ENCODE results near the gene NHERF2.
A peak's percentile ranks its signal among the peaks of the same experiment; 100 is the strongest.

NHERF2 gene

DNA sequence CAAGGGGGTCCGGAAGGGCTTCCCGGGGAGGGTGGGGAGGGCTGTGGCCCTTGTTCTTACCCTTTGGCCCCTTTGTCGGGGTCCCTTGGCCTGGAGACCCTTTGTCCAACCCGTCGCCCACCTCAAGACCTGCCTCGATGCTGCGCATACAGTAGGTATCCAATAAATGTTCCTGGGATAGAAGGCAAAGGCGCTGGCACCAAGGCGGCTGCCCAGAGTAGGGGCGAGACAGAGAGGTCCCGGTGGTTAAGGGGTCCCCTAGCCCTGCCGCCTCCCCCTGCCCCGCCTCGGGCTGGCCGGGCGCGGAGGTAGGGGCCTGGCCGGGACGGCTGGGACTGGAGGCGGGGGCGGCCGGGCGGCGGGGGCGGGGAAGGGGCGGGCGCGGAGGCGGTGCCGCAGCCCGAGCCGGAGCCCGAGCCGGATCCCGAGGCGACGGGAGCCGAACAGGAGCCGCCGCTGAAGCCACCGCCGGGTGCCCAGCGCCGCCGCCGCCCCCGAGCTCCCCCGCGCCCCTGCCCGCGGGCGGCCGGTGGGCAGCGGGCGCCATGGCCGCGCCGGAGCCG, at the start of gene NHERF2:
NHERF2 (plus strand) TSS at position 442 of the 563 bp plus-strand sequence; CDS start at position 546, 104 bp downstream.
- DNase-seq (ENCODE audit: low read depth) = no peak

DNA sequence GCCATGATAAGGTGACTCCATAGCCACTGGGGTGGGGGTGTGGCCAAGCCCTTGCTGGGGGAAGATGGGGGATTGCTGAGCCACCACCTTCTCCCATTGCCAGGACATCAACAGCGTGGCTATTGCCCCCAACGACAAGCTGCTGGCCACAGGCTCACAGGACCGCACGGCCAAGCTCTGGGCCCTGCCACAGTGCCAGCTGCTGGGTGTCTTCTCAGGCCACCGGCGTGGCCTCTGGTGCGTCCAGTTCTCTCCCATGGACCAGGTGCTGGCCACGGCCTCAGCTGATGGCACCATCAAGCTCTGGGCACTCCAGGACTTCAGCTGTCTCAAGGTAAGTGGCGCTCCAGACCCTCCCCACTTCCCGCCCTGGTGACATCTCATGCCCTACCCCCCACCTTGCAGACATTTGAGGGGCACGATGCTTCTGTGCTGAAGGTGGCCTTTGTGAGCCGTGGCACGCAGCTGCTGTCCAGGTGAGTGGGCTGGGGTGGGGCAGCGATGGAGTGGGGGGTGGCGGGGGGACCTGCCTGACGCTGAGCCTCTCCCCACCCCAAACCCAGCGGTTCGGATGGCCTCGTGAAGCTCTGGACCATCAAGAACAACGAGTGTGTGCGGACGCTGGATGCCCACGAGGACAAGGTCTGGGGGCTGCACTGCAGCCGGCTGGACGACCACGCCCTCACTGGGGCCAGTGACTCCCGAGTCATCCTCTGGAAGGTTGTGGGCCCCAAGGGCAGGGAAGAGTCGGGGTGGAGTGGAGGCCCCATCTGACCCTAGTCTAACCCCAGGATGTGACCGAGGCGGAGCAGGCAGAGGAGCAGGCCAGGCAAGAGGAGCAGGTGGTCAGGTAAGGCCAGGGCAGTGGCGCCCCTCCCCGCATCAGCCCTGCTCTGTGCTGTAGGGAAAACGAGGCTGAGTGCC, 49.5 kb upstream of the NHERF2 start:
- DNase-seq (ENCODE audit: low read depth) = no peak

DNA sequence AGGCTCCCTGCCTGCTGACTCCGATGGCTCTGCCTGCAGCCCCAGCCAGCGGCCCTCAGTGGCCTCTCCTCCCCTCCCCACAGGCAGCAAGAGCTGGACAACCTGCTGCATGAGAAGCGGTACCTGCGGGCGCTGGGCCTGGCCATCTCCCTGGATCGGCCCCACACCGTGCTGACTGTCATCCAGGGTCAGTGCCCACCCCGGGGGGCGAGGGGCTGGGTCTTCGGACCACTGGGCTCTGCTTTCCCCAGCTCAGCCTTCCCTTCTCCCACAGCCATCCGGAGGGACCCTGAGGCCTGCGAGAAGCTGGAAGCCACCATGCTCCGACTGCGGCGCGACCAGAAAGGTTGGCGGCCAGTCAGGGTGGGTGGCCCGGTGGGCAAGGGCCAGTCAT, 48.8 kb upstream of the NHERF2 start:
- no peak for DNase-seq (ENCODE audit: low read depth)

DNA sequence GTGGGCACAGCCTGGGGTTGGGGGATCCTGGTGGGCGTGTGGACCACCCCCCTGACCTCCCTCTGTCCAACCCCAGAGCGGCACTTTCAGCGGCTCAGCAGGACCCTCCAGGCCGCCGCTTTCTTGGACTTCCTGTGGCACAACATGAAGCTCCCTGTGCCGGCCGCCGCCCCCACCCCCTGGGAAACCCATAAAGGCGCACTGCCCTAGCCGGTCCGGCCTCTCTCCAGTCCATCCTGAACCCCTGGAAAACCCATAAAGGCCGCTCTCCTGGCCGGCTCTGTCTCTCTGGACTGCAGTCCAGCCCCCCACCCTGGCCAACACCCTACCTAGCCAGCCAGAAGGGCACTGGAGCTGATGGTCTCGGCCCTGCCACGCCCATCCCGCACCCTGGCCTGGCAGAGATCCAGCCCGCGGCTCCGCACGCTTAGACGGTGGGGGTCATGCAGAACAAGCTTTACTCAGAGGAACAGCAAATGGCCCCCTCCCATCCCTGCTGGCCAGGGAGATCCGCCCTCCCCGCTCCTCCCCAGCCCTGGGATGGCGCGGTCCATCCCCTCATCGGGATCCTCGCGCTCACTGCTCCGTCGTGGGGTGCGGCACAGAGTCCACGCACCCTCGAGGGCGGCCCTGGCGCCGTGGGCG, 48.1 kb upstream of the NHERF2 start:
- DNase-seq (ENCODE audit: low read depth) = no peak

DNA sequence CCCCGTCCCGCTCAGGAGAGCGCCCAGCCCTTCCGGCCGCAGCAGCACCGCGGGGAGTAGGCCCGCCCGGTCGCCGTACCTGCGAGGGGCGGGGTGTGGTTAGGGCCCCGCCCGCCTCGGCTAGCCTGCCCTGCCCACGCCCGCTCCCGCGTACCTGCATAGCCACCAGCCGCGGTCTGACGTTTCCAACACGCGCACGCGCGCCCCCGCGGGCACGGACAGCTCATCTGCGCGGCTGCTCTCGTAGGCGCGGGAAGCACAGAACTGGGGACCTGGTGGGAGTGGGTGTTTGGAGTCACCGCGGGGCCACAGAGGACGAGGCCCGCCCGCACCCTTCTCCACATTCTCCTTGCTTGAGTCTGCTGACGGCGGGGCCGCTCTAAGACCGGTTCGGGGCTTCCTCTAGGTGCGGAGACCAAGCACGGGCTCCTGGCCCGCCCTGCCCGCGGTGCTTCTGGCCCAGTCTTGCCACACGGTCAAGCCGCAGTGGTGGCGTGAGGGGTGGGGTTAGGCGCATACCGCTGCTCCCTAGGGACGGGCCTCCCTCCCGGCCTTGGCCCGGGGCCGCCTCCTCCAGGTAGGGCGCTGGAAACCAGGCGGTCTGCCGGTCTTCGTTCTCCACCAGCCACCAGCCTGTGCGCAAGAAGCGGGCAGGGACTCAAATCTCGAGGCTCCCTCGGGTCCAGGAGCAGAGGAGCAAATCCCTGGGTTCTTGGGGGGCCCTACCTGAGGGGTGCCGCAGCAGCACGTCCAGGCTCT, 47.3 kb upstream of the NHERF2 start:
- DNase-seq (ENCODE audit: low read depth) = no peak

DNA sequence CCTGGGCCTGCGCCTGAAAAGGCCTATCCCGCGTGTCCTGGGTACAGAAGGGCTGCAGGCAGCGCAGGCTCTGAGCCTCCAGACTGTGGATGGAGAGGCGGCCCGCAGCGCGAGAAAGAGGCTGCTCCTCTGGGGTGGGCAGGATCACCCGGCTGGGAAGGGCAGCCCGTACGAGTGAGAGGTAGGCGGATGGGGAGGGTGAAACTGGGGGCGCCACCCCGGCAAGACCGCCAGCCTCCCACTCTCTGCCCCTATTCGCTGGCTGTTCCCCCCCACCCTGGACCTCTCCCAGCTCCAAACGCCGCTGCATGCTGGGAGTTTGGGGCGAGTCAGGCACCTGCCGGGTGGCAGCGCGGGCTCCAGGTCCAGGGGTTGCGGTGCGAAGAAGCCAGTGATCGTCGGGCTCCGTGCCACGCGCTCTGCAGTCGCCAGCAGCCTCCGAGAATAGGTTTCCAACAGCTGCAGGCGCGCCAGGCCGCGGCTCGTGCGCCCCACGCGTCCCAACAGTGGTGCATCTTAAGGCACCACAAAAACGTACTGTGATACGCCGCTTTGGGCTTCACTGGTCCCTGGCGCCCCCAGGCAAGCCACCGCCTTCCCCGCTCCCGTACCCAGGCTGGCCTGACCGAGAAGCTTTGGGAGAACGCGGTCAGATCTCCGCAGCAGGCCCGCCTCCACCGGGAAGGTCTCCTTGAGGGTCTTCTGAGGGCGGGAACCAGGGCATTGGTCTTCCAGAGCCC, 46.5 kb upstream of the NHERF2 start:
- no peak for DNase-seq (ENCODE audit: low read depth)

DNA sequence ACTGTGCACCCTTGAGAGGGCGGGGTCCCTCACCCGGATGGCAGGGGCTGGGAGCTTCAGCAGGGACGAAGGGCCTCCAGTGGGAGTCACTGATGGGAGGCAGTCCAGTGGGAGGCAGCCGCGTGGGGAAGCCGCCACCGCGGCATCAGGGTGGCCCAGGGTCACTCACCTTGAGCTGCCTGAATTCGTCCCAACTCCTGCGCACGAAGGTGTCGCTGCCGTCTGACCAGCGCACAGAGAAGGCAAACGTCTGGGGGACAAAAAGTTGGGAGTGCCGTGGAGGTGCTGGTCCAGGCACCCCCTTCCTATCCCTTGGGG, 46.0 kb upstream of the NHERF2 start:
- no peak for DNase-seq (ENCODE audit: low read depth)

DNA sequence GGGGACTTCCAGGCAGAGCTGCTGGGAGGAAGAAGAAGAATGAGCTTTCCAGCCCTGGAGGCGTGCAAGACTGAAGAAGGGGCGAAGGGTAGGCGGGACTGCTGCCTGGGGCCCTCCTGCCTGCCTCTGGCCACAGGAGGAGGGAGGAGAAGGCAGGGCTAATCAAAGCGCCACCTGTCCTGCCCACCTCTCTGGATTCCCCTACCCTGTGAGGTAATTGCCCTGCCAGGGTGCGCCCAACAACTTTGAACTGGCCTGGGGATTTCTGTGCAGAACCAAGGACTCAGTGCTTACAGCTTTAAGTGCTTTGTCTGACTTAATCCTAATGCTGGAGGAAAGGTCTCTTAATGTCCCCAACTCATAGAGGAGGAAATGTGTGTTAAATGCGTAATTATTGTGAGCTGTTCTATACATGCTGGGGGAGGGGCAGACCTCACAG, 45.3 kb upstream of the NHERF2 start, which contains the start of gene NOXO1:
NOXO1 (minus strand) TSS at position 72 of the 439 bp plus-strand sequence. CDS start 290 bp downstream, outside the sequence.
- DNase-seq (ENCODE audit: low read depth) = no peak

DNA sequence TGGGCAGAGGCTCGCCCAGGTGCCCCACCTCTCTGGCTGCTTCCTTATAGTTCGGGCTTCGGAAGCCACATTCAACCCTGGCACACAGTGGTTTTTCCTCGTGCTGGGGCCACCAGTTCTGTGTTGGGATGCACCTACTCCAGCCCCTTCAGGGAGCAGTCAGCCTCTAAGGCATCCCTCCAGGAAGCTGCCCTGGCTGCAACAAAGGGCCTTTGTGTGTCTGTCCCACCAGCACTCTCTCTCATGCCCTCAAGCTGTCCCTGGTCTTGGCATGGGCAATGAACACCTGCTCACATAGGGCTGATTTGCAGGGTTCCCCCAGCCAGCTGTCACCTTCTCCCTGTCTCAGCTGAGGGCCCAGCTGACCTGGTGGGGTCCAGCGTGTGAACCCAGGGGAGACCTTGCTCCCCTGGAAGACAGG, 44.7 kb upstream of the NHERF2 start:
- DNase-seq (ENCODE audit: low read depth) = no peak

DNA sequence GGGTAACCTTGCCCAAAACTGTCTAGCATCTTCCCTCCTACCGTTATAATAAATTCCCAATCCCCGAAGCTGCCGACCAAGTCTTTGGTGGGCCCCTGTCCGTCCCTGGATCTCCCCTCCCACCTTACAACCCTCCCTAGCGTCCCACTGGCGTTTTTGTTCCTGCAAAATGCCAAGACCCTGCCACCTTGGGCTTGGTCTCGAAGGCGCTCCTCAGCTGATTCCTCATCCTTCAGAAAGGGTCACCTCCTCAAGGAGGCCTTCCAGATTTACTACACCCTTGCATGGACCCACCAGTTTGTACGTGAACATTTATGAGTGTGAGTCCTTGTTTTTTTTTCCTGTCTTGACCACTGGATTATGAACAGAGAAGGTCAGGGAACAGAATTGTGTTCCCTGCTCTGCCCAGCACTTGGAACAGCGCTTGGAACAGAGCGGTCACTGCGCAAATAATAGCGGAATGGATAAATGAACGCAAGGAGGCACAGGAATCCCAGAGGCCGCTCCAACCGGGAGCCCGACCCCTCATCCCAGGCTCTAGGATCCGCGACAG, 43.6 kb upstream of the NHERF2 start:
- DNase-seq (ENCODE audit: low read depth) = no peak

DNA sequence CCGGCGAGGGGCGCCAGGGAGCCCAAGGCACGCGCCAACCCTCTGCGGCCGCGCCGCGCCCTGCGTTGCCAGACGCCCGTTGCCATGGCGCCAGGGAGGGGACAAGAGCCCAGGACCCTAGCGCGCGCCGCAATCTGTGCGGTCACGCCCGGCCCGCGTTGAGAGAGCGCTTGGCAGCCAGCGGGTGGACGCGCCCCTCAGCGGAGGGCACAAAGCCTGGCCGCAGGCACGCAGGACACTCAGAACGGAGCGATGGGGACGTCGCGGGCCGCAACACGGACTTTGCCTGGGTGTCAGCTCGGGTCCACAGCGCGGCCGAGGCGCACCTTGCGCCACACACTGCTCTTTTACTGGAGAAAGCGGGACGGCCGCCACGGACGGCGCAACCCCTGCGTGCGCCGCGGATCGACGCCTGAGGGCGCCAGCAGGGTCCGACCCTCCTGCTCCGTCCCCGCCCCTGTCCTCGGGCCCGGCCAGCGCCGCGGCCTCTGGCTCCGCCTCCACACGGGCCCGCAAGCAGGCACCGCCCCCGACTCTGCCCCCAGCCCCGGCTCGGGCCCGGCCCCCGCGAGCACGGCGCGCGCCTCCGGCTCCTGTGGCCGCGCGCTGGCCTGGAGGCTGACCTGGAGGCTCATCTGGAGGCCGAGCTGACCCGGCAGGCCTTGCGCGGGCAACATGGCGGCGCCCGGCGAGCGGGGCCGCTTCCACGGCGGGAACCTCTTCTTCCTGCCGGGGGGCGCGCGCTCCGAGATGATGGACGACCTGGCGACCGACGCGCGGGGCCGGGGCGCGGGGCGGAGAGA, 43.0 kb upstream of the NHERF2 start, which contains the start of gene GFER:
GFER (plus strand) TSS at position 650 of the 803 bp plus-strand sequence; CDS start at position 676, 26 bp downstream.
- DNase-seq (ENCODE audit: low read depth) = peak; percentile 76

DNA sequence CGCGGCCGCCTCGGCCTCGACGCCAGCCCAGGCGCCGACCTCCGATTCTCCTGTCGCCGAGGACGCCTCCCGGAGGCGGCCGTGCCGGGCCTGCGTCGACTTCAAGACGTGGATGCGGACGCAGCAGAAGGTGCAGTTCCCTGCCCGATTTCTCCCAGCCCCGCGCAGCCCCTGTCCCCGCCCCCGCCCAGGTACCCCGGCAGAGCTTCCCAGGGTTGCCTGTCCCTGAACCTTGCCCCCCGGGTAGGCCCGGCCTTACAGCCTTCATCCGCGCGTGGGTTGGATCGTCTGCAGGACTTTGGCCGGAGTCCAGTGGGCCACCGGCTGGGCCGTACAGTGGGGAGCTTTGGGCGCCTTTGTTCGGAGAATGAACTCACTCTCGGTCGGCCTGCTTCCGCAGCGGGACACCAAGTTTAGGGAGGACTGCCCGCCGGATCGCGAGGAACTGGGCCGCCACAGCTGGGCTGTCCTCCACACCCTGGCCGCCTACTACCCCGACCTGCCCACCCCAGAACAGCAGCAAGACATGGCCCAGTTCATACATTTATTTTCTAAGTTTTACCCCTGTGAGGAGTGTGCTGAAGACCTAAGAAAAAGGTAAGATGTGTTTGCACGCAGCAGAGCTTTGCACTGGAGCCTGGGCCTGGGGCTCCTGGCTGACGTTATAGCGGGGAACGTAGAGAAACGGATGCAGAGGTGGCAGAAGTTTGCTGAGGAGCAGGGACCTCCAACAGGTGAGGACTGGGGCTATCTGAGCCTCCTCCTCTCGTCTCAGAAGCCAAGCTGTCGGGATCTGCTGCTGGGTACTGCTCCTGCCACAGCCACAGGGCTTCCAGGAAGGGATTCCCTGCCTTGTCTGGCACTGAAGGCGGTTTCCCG, 42.1 kb upstream of the NHERF2 start:
- DNase-seq (ENCODE audit: low read depth) = no peak

DNA sequence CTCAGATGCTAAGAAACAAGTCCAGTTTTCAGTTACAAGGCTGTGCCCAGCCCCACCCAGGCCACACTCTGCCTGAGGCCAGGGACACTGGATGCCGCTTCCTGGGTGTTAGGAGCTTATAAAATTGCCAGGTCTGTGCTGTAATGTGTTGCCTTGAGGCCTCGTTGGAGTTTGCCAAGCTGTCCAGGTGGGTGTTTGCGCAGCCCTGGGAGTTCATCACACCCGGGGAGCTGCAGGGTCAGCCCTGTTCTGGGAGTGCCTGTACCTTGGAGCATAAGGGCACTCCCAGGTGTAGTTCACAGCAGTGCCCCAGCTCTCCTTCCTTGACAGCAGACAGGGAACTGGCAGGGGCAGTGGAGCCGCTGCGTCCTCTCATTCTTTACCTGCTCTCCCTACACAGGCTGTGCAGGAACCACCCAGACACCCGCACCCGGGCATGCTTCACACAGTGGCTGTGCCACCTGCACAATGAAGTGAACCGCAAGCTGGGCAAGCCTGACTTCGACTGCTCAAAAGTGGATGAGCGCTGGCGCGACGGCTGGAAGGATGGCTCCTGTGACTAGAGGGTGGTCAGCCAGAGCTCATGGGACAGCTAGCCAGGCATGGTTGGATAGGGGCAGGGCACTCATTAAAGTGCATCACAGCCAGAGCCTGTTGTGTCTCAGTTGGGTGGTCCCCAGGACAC, 41.1 kb upstream of the NHERF2 start:
- DNase-seq (ENCODE audit: low read depth) = no peak

DNA sequence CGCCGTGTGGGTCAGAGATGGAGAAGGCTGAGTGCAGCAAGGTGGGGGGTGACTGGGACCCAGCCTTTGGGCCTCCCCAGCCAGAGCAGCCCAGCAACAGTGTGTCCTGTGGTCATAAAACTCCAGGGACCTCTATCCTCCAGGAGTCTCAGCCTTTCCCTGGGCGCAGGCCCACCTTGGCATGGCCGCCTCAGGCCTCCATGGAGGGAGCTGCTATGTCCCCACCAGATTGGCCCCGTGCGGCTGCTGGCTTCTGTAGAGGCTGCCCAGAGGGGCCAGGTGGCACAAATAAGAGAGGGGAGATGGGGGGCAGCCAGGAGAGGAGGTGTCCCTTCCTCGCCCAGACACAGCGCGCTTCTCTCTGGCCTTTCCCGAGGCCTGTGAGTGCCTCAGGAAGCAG, 39.5 kb upstream of the NHERF2 start:
- DNase-seq (ENCODE audit: low read depth) = no peak

DNA sequence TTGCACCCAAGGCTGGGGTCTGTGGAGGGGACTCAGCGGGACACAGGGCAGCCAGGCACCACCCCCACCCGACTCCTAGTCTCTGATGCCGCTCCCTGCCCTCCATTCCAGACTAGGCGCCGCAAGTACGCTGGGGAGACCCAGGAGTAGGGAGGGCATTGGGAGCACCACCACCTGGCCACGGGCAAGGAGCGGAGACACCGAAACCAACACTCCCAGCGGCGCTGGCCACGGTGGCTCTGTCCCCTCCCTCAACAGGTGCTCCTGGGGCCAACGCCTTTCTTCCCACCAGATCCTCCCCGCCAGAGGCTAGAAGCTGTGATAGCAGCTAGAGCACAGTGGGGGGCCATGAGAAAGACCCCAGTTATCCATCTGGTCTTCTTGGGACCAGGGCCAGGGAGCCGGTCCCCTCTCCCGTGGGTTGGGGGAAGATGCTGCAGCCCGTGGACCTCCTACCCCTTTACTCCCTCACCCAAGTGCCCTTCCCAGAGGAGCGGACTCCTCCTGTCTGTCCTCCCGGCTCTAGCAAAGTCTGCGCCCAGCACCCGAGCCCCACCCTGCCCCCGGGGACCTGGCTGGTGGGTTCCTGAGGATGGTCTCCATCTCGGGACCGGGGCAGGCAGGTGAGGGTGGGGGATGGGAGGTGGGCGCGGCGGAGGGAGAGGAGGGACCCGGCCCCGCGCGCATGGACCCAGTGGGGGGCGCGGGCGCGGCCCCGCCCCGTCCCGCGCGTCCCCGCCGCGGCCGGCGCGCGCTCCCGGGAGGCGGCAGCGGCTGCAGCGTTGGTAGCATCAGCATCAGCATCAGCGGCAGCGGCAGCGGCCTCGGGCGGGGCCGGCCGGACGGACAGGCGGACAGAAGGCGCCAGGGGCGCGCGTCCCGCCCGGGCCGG, 37.2 kb upstream of the NHERF2 start, which contains the start of gene SYNGR3:
SYNGR3 (plus strand) TSS at position 762 of the 892 bp plus-strand sequence. CDS start 133 bp downstream, outside the sequence.
- DNase-seq (ENCODE audit: low read depth) = no peak

DNA sequence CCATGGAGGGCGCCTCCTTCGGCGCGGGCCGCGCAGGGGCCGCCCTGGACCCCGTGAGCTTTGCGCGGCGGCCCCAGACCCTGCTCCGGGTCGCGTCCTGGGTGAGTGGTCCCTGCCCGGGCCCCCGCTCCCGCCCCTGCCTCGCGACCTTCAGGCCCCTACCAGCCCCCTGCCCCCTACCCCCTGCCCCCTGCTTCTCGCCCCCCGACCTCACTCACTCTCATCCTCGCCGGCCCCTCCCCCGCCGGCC, 36.7 kb upstream of the NHERF2 start:
- no peak for DNase-seq (ENCODE audit: low read depth)

DNA sequence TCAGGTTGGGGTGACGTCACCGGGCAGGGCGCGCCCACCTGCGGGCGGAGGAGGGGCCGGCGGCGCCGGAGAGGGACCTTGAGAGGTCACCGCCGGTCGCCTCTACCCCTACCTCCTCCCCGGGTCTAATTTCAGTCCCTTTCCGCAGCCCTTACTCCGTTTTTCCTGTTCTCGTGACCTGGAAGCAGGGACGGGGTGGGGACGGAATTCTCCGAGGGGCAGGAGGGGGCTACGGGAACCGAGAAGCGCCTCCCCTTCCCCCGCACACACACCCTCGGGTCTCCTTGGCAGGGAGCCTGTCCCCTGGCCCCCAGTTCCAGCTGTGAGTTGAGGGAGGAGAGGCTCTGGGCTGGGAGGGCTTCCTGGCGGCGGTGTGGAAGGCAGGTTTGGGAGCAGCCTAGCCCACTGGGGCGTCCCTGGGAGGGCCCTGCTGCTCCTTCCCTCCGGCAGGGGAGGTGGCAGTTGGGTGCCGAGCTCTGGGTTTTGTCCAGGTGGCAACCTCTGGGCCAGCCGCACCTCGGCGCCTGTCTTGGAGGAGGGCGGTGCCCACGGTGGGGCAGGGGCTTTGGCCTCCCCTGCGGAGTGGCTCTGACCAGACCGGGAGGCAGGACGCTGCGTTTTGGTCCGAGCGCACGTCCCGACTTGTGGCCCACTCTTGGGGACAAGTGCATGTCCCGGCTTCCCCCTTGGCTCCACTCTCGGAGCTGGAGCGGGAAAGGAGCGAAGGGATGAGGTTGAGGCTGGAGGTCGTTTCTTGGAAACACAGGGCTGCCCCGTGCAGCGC, 36.2 kb upstream of the NHERF2 start:
- no peak for DNase-seq (ENCODE audit: low read depth)

All from CMK (cell line).